ENCODE data around the gene FOXJ3.

DNA sequence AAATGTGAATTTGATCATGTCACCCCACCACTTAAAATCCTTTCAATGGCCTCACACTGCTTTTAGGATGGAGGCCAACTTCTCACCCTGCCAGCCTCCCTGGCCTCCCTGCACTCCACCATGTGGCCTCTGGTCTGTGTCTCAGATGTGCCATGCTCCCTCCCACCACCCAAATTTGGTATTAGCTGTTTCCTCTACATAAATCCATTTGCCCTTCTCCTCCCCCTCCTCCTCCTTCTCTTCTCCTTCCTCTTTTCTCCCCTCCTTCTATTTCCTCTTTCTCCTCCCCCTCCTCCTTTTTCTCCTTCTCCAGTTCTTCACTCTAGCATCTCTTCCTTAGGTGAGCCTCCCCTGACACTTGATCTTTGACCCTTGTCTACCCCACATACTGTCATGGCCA, 198.6 kb downstream of the FOXJ3 start:
- TF ChIP-seq POLR2A (IDR thresholded peaks at IDR 0.05; ENCODE audit: low read depth, low read length) = no peak
- TF ChIP-seq MXI1 (IDR thresholded peaks at IDR 0.05; ENCODE audit: borderline replicate concordance, low read depth, low read length) = no peak
- TF ChIP-seq, protein P1, sequence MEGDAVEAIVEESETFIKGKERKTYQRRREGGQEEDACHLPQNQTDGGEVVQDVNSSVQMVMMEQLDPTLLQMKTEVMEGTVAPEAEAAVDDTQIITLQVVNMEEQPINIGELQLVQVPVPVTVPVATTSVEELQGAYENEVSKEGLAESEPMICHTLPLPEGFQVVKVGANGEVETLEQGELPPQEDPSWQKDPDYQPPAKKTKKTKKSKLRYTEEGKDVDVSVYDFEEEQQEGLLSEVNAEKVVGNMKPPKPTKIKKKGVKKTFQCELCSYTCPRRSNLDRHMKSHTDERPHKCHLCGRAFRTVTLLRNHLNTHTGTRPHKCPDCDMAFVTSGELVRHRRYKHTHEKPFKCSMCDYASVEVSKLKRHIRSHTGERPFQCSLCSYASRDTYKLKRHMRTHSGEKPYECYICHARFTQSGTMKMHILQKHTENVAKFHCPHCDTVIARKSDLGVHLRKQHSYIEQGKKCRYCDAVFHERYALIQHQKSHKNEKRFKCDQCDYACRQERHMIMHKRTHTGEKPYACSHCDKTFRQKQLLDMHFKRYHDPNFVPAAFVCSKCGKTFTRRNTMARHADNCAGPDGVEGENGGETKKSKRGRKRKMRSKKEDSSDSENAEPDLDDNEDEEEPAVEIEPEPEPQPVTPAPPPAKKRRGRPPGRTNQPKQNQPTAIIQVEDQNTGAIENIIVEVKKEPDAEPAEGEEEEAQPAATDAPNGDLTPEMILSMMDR (conservative IDR thresholded peaks at IDR 0.05; ENCODE audit: low read depth, low read length) = no peak
- no peak for TF ChIP-seq RCOR1 (IDR thresholded peaks at IDR 0.05; ENCODE audit: insufficient replicate concordance, low read length)
- no peak for TF ChIP-seq RFX5 (IDR thresholded peaks at IDR 0.05; ENCODE audit: low read depth, low read length)
- TF ChIP-seq, protein P2, sequence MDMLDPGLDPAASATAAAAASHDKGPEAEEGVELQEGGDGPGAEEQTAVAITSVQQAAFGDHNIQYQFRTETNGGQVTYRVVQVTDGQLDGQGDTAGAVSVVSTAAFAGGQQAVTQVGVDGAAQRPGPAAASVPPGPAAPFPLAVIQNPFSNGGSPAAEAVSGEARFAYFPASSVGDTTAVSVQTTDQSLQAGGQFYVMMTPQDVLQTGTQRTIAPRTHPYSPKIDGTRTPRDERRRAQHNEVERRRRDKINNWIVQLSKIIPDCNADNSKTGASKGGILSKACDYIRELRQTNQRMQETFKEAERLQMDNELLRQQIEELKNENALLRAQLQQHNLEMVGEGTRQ (IDR thresholded peaks at IDR 0.05; ENCODE audit: low read depth, low read length) = no peak
- TF ChIP-seq BHLHE40 (IDR thresholded peaks at IDR 0.05; ENCODE audit: low read depth, low read length) = no peak
- TF ChIP-seq, protein P3, sequence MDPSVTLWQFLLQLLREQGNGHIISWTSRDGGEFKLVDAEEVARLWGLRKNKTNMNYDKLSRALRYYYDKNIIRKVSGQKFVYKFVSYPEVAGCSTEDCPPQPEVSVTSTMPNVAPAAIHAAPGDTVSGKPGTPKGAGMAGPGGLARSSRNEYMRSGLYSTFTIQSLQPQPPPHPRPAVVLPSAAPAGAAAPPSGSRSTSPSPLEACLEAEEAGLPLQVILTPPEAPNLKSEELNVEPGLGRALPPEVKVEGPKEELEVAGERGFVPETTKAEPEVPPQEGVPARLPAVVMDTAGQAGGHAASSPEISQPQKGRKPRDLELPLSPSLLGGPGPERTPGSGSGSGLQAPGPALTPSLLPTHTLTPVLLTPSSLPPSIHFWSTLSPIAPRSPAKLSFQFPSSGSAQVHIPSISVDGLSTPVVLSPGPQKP (IDR thresholded peaks at IDR 0.05; ENCODE audit: borderline replicate concordance, low read depth, low read length) = no peak
- TF ChIP-seq NFE2L2 (IDR thresholded peaks at IDR 0.05; ENCODE audit: low read depth, low read length) = no peak
- TF ChIP-seq SMC3 (IDR thresholded peaks at IDR 0.05; ENCODE audit: low read depth, low read length) = no peak
- no peak for TF ChIP-seq MAFK (IDR thresholded peaks at IDR 0.05; ENCODE audit: low read depth, low read length)
- TF ChIP-seq RAD21 (IDR thresholded peaks at IDR 0.05; ENCODE audit: low read length) = no peak
- TF ChIP-seq MAZ (IDR thresholded peaks at IDR 0.05; ENCODE audit: borderline replicate concordance, low read depth, low read length) = no peak
- TF ChIP-seq CHD1 (IDR thresholded peaks at IDR 0.05; ENCODE audit: low read depth, low read length) = no peak

Data from IMR-90 (cell line).